Lower leg skin (tissue), 3 donors: ENCODE measurements around the gene SNRK.

Experiments used
- CTCF ChIP-seq, 3 donors: fragments of 450-650 bp; IDR thresholded peaks; one replicate each; pipeline ENCODE4 v1.5.1; 2016; ENCODE audit warnings: antibody characterized with exemption in 3 of 3, mild to moderate bottlenecking in 3 of 3, moderate library complexity in 2 of 3
- POLR2A ChIP-seq, 2 donors: fragments of 450-650 bp; IDR thresholded peaks; one replicate each; pipeline ENCODE4 v1.6.1; 2016 to 2017; ENCODE audit warnings: antibody characterized with exemption in 2 of 2, mild to moderate bottlenecking in 1 of 2, moderate library complexity in 1 of 2

- TF ChIP-seq CTCF (IDR thresholded peaks at IDR 0.05) (no peak), POLR2A (IDR thresholded peaks at IDR 0.05) (no peak)
These were observed 80.1 kb downstream of the SNRK start for GRCh38 chr3:43366481-43366880.
